NCI-H524 treated with DMSO at 0.1 percent for 48 hours (cell line): ENCODE measurements around the gene MEPCE.

Experiments
- DNase-seq: peaks from one replicate; lab custom pipeline; 2025; lab: John Stamatoyannopoulos, UW

Gene MEPCE

DNA sequence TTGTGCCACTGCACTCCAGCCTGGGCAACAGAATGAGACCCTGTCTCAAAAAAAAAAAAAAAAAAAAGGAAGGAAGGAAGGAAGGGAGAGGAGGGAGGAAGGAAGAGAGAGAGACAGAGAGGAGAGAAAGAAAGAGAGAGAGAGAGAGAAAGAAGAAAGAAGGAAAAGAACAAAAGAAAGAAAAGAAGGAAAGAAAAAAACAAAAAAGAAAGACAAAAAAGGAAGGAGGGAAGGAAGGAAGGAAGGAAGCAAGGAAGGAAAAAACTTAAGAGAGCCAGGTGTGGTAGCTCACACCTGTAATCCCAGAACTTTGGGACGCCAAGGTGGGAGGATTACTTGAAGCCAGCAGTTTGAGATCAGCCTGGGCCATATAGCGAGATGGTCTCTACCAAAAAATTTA is 35.2 kb downstream of the MEPCE start:
- DNase-seq = no peak

- DNase-seq = no peak
Measured at GRCh38 chr7:100465299-100465698, 35.7 kb downstream of the MEPCE start.

- DNase-seq = peak; percentile 31
Measured at GRCh38 chr7:100465702-100466311, 36.2 kb downstream of the MEPCE start.

DNA sequence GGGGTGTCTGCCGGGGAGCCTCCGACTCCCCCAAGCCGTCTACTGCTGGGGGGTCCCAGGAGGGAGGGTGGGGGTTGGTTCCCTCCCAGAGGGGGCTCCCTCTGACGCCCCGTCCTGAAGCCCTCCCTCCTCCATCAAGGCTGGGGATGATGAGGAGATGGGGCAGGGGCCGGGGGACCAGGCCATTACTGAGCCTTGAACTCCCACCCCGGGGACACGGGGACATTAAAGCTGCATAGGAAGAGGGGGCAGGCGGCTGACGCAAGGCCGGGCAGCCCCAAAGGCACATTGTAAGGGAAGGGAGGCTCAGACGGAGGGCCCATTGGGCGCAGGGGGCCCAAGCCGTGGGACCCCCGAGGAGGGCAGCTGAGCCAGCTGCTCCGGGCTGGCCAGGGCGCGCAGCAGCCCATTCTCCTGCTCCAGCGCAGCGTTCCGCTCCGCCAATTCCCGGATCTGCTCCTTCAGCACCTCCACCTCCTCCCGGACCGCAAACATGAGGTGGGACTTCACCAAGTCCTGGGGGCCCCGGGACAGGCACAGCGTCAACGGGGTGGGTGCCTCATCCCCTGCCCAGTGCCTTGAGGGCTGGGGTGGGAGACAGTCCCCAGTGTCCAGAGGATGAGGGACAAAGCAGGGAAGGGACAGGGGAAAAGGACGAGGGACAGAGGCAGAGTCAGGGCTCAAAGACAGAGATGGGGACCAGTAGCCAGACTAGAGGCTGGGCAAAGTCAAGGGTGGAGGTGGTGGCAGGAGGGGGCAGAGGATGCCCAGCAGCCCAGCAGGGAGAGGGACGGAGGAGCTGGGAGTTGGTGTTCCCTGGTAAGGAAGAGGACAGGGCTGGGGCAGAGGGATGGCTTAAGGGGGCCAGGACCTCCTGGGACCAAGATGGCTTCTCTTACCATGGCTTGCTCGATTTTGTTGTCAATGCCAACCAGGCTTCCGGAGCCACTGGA is 37.3 kb downstream of the MEPCE start:
- DNase-seq = no peak

- no peak for DNase-seq
Measured at GRCh38 chr7:100467638-100468373, 38.2 kb downstream of the MEPCE start.

DNA sequence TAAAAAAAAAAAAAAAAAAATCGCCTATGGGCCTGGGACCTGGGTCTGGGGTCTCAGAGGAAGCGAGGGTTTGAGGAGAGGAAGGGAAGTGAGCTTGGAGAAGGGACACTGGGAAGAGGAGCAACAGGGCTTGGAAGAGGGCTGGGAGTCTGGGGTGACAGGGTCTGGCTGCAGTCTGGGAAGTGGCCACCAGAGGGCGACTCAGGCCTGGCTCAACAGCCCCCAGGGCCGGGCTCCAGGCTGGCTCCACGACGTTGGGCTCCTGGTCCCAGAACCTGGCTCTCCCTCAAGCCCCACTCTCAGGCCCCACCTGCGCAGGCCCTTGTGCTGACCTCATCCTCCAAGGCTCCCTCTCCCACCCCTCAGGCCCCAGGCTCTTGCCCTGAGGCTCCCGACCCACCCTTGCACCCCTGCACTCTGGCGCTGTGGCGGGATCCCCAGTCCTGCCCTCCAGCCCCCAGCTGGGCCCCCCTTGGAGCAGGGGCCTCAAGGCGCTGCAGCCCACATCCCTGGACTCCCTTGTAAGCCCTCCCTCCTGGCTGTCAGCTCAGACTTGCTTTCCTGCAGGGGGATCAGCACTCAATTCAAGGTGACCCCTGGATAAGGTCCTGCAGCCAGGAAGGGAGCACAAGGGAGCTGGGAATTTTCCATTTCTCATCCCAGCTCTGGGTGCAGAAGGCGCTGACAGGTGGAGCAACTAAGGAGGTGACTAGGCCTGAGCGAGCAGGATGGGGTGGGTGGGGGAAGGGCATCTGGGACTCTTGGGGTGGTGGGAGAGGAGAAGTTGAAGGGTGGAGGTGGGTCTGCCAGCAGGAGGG is 39.8 kb downstream of the MEPCE start:
- DNase-seq = no peak

DNA sequence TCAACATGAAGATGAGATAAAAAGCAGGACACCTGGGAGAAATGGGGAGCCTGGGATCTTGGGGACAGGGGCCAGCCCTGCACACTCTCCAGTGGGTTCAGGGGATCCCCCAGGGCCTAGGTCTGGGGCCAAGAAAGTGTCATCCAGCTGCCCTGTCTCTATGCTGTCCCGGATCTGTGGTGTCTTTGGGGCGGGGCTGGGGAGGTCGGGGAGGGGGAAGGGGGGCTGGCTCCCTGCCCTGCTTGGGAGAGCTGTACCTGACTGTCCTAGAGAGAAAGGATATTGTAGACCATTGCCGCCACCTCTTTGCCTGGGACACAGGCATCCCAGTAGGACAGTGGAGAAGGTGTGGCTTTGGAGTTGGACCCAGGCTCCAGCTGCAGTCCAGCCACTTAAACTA is 41.4 kb downstream of the MEPCE start:
- no peak for DNase-seq

DNA sequence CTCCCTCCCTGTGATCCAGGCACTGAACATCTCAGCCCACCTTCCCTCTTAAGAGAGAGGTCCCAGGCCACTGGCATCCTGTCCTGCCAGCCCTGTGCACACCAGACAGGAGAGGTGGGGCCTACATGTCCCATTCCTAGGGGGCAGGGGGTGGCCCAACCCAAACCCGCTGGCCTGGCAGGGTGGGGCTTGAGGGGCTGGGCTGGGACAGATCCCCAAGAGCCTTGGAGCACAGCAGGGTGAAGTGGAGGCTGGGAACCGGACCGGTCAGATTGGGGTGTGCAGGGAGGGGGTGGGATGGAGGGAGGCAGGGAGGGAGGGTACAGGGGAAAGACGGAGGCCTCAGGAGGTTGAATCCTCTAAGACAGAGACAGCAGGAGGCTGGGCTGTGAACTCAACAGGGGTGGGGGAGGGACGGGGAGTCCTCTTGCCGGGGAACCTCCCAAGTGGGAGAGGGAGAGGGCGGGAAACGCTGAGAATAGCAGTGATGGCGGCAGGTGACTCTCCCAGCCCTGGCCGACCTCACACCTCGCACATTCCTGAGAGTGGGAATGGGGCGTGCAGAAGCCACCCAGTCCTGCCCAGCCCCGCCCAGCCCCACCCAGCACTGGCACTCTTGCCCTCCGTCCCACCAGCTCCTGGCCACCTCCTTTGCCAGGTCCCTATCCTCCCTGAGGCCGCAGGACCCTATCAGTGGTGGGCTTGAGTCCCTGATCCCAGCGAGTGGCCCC is 42.7 kb downstream of the MEPCE start:
- DNase-seq = no peak

- DNase-seq = no peak
Measured at GRCh38 chr7:100472854-100473499, 43.3 kb downstream of the MEPCE start.

- DNase-seq = no peak
Measured at GRCh38 chr7:100475549-100475948, 45.9 kb downstream of the MEPCE start.

GRCh38 chr7:100476101-100476780 is 46.6 kb downstream of the MEPCE start:
- no peak for DNase-seq

- no peak for DNase-seq
Measured at GRCh38 chr7:100476903-100477870, 47.6 kb downstream of the MEPCE start.

DNA sequence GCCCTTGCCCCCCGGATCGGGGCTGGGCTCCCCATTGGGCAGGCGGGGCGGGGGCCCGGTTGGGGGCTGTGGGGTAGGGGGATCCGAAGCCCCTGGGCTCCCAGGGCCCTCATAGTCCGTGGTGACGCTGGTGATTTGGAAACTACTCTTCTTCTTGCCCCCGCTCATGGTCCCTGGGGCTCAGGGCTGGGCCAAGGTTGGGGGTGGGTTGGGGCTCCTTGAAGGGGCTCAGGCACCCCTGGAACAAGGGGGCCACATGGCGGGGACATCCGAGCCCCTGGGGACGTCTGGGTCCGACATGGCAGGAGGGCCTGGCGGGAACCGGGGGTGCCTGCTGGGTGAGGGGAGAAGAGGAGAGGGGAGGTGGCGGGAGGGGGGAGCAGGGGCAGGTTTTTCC is 48.2 kb downstream of the MEPCE start:
- DNase-seq = no peak

DNA sequence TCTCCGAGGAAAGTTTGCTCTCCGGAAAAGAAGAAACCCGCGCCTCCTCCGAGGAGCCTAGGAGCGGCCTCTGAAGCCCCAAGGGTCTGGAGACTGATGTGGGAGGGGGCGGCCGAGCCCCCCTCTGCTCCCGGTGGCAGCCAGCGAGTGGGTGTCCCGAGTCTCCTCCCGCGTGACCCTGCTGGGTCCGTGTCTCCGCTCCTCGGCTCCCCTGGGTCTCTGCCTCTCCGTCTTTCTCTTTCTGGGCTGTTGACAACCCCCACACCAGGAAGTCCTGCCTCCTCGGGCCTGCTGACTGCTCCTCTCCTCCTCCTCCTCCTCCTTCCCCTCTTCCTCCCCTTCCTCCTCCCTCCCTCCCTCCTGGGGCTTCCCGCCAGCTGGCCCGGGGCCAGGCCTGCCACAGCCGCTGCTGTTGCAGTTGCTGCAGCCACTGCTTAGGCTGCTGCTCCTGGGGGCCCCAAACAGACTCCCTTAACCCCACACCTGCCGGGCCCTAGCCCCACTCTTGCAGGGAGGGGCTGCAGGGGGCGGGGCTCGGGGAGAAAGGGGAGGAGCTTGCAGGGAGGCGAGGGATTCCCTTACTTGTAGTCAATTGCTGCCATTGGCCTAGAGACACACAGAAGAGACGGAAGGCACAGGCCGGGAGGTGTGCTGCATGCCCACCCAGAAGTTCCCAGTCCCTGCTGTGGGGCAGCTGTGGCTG is 49.5 kb downstream of the MEPCE start, which contains the start of gene TSC22D4:
Gene TSC22D4 (minus strand): TSS at position 257 of the 703 bp plus-strand sequence. CDS start 1,176 bp downstream, outside the sequence.
- DNase-seq = peak; percentile 50

DNA sequence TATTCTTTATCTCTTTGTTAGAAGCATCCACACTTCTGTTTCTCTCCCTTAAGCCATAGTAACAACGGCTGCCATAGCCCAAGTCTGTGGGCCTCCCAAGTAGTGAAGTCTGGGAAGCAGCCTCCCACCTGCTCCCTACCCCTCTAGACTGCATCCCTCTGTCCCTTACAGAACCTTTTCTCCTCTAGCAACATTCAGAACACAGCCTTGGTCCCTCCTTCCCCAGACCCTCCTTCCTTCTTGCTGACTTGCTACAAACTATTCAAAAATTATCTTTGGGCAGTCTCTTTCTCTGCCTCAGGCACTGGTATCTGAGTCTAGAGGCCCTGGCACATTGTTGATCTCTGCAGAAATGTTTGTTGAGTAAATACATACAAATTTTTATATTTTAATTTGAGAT is 51.8 kb downstream of the MEPCE start:
- DNase-seq = no peak

DNA sequence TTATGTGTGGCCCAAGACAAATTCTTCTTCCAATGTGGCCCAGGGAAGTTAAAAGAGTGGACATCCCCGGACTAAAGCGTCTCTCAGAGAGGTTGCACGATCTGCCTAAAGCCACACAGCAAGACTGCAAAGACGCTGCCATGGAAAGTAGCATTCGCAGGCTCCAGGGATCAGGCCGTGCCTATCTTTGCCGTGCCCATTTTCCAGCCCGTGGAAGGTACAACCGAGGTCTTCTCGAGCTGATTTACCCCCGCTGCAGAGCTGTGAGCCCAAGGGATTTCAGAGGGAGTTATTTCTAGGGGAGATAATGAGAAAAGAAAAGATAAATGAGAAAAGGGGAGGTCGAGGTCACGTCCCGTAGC is 53.1 kb downstream of the MEPCE start:
- DNase-seq = no peak

- DNase-seq = no peak
Measured at GRCh38 chr7:100483090-100483721, 53.6 kb downstream of the MEPCE start.
